Left lung (tissue), 10 donors: ENCODE data around the gene HERPUD2. TPM values are rescaled to one million over a fixed set of nuclear protein-coding genes. Genes with fewer than 3 reads are reported as not detected.
A peak's percentile ranks its signal among the peaks of the same experiment; 100 is the strongest.
"Not testable (repeated sequence)": the region's sequence is repeated elsewhere in the genome, so short reads cannot be mapped to it uniquely, and the experiment has no call there.

Experiments
- ATAC-seq: fragments of 200-7000 bp; cut with Tn5 transposase; one replicate; pipeline ENCODE4 v1.9.1; 2020; ENCODE audit warnings: moderate library complexity
- DNase-seq, 4 donors: peaks; one replicate each; pipeline ENCODE4 v3.0.0-alpha.2; 2013 to 2020
- H3K27ac ChIP-seq, 2 donors: fragments of 200-600 bp; sonication (generic) in 1 of 2; one replicate each; pipeline versions ENCODE4 v1.5.0 to v1.8.0; 2020 to 2021
- H3K27me3 ChIP-seq, 2 donors: fragments of 200-600 bp; sonication (generic) in 1 of 2; one replicate each; pipeline versions ENCODE4 v1.5.0 to v1.8.0; 2020 to 2021
- H3K36me3 ChIP-seq, 2 donors: fragments of 200-600 bp; sonication (generic) in 1 of 2; one replicate each; pipeline versions ENCODE4 v1.5.0 to v1.8.0; 2020 to 2021
- H3K4me1 ChIP-seq, 2 donors: fragments of 200-600 bp; one replicate each; pipeline ENCODE4 v1.8.0; 2021
- H3K4me3 ChIP-seq, 2 donors: fragments of 200-600 bp; sonication (generic) in 1 of 2; one replicate each; pipeline versions ENCODE4 v1.5.0 to v1.8.0; 2020 to 2021; ENCODE audit warnings: mild to moderate bottlenecking in 1 of 2
- H3K9me3 ChIP-seq, 2 donors: fragments of 200-600 bp; sonication (generic) in 1 of 2; one replicate each; pipeline versions ENCODE4 v1.5.0 to v1.8.0; 2020 to 2021
- intact Hi-C, 2 donors: fragments of 100-400 bp; cut with DNase I; formaldehyde crosslinking; loops; one replicate each; pipeline versions ENCODE4 v1.11.2 to v1.14.2; 2022
- polyA plus RNA-seq, 6 donors: library from polyadenylated mRNA; unstranded; fragments of 120-200 nt; gene quantifications; one replicate each; pipeline ENCODE4 v1.2.1, GENCODE V29; 2013; ENCODE audit not compliant: insufficient read length in 6 of 6
- total RNA-seq, 2 donors: library from RNA; stranded (reverse); fragmentation: NEBNext Ultra II Directional; extraction: Animal tissue kit (Norgen Biotek cat#: 25700); gene quantifications; one replicate each; pipeline ENCODE4 v1.2.1, GENCODE V29; 2021
- TF ChIP-seq, protein P1 (sequence below), 2 donors: fragments of 200-600 bp; sonication (generic) in 1 of 2; IDR thresholded peaks; one replicate each; pipeline versions ENCODE4 v1.5.0 to v1.8.0; 2021; ENCODE audit warnings: antibody characterized with exemption in 2 of 2
- donor health status: DM: no; HTN: yes; CAD: no.
- donor health status: DM: no; HTN: no; CAD: no.

Gene HERPUD2
- total and polyA plus RNA-seq, 8 donors, result 31.3 to 45.0 (median 40.8) TPM

DNA sequence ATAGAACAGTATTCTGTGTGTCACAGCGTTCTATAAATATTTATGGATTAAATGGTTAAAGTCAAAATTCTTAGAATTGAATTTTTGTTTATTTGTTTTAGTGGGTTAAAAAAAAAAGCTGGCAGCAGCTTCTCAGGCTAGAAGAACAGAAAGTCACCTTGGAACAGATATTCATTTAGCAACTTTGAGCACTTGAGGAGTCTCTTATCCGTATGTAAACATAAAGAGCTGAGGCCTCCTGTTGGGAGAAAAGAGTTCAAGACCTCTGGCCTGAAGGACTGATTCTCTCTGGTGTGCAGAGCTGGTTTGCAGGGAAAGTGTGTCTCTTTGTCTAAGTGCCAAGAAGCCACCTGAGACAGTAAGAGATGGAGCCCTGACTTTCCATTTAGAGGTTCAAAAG lies 109.9 kb downstream of the HERPUD2 start:
- TF ChIP-seq, protein P1, sequence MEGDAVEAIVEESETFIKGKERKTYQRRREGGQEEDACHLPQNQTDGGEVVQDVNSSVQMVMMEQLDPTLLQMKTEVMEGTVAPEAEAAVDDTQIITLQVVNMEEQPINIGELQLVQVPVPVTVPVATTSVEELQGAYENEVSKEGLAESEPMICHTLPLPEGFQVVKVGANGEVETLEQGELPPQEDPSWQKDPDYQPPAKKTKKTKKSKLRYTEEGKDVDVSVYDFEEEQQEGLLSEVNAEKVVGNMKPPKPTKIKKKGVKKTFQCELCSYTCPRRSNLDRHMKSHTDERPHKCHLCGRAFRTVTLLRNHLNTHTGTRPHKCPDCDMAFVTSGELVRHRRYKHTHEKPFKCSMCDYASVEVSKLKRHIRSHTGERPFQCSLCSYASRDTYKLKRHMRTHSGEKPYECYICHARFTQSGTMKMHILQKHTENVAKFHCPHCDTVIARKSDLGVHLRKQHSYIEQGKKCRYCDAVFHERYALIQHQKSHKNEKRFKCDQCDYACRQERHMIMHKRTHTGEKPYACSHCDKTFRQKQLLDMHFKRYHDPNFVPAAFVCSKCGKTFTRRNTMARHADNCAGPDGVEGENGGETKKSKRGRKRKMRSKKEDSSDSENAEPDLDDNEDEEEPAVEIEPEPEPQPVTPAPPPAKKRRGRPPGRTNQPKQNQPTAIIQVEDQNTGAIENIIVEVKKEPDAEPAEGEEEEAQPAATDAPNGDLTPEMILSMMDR (IDR thresholded peaks at IDR 0.05), result no peak
- Histone ChIP-seq H3K9me3 (no peaks in the 10 kb centered on the region), H3K27ac (no peak overlapping the region), H3K4me3 (no peak overlapping the region), H3K4me1 (no peaks in the 10 kb centered on the region), H3K36me3 (no peaks in the 10 kb centered on the region), H3K27me3 (no peaks in the 10 kb centered on the region)
- ATAC-seq, result peak; percentile 58
- intact Hi-C loops, result no loop called here
- DNase-seq, result no peak

DNA sequence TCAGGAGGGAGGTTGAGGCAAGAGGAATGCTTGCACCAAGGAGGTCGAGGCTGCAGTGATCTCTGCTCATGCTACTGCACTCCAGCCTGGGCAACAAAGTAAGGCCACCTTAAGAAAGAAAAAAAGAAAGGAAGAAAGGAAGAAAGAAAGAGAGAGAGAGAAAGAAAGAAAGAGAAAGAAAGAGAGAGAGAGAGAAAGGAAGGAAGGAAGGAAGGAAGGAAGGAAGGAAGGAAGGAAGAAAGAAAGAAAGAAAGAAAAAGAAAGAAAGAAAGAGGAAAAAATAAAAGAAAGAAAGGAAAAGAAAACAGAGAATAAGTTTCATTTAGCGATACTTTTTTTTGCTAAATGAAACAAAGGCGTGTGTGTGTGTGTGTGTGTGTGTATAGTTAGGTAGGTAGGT lies 110.4 kb downstream of the HERPUD2 start:
- H3K27ac ChIP-seq, H3K36me3 ChIP-seq, intact Hi-C loops, DNase-seq, H3K4me1 ChIP-seq, ATAC-seq, H3K4me3 ChIP-seq, H3K27me3 ChIP-seq, H3K9me3 ChIP-seq: not testable (repeated sequence)

Other genes starting within 250 kb of the HERPUD2 start
- gene SEPTIN7, start 105.9 kb upstream of the HERPUD2 start, total RNA-seq, result 100 to 1,000 TPM; 174 to 192 TPM
- 100 to 1,000 TPM; 414 to 511 (median 467) TPM for gene SEPTIN7, start 105.9 kb upstream of the HERPUD2 start, polyA plus RNA-seq